ENCODE results near the gene SQSTM1. TPM values are rescaled to one million over a fixed set of nuclear protein-coding genes. Genes with fewer than 3 reads are reported as not detected.

SQSTM1 gene
- total RNA-seq, 2 experiments from 2014 or later: 79.6 to 93.0 TPM

DNA sequence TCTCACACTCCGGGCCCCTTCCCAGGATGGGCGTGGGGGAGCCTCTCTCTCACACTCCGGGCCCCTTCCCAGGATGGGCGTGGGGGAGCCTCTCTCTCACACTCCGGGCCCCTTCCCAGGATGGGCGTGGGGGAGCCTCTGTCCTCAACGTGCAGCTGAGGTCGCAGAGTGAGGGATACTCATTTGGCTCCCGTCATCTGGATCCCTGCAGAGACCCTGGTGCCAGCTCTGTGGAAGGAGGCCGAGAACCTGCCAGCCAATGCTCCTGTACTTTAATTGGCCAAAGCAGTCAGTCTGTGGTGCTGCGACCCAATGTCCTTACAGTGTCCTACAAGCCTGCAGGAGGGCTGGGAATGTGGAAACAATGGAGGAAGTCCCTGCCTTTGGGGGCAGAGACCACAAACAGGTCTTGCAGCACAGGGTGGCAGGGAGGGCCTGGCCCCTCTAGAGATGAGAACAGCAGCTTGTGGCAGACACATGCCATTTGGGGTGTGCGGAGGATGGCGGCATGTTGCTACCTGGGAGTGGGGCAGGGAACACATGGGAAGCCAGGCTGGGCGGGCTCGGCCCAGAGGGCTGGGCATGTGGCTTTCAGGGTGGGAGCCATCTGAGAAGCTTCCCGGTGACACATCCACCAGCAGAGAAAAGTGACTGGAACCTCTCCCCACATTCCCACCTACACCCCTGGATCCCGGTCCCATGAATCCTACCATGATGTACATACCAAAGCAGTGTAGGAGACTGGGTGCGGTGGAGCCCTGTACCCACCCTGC is 51.5 kb downstream of the SQSTM1 start:
- POLR2A ChIA-PET: no interaction called here
- H3K4me3 Mint-ChIP-seq: no peak overlapping the region
- CTCF ChIA-PET: no interaction called here

DNA sequence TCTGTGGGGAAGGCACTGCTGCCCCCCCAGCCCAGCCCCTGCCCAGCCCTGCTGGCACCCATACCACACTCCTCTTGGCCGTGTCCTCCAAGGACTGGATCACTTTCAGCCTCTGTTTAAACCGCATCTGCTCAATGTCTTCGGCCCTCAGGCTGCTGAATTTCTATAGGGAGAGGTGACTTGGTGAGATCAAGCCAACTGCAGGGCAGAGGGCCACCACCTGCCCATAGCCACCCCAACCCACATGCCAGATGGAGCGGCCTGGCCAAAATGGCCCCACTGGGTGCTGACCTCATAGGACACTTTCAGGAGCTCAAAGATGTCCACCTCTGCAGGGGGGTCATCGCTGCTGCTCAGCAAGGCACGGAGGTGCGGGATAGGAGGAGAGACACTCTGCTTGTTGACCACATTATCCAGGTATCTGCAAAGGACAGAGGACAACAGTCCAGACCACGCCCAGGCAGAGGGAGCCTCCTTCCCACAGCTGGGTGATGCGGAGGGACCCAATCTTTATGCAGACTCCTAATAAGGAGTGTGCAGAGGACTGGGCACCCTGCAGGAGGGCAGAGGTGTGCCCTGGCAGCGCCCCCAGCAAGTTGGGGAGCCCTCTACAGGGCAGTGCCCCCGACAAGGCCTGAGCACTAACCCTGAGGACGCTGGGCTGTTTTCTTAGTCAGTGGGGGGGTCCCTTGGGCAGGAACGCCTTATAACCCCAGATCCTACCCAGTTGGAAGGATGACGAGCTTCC is 52.3 kb downstream of the SQSTM1 start:
- no peak overlapping the region for H3K4me3 Mint-ChIP-seq
- H3K27me3 Mint-ChIP-seq: no peaks in the 10 kb centered on the region
- ChIA-PET POLR2A (no interaction called here), CTCF (interaction anchor here (1.0 kb wide), 1 partner anchor 11 kb away, joined by 4 read pairs; no protein-coding TSS in a partner anchor)
- no peaks in the 10 kb centered on the region for H3K9me3 Mint-ChIP-seq
- no peak for DNase-seq
- H3K36me3 Mint-ChIP-seq (ENCODE audit: low read depth): peaks cover 9% of the 10 kb centered on the region
- peaks cover 2% of the 10 kb centered on the region for H3K4me1 Mint-ChIP-seq
- H3K27ac Mint-ChIP-seq: no peak overlapping the region

More for the DNA sequence above, 51.5 kb downstream of the SQSTM1 start:
- no peaks in the 10 kb centered on the region for H3K4me1 Mint-ChIP-seq
- DNase-seq: no peak
- no peaks in the 10 kb centered on the region for H3K27me3 Mint-ChIP-seq
- H3K9me3 Mint-ChIP-seq: no peaks in the 10 kb centered on the region
- H3K36me3 Mint-ChIP-seq (ENCODE audit: low read depth): peaks cover 6% of the 10 kb centered on the region
- no peak overlapping the region for H3K27ac Mint-ChIP-seq

DNA sequence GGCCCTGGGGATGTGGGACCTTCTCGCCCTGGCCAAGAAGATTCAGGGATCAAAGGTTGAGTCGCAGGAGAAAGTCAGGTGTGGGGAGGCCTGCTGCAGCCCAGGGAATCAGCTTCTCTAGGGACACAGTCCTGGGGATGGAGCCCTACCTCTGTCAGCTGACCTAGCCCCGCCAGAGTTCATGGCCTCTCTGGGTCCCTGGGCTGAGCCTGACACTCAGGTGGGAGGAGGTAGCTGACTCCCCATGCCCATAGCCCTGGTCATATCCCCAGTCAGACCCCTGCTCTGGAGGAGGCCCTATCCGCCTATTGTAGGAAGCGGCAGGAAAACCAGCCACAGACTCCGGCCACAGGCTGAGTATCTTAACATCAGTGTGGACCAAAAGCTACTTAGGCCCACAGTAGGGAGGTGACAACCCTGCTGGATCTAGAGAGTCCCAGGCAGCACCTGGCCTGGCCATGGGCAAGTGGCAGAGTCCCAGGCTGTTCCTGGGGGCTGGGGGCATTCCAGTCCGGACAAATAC is 52.9 kb downstream of the SQSTM1 start:
- ChIA-PET POLR2A (no interaction called here), CTCF (interaction anchor here (0.6 to 1.0 kb wide), 2 partner anchors 12 to 115 kb away, joined by 3 to 4 read pairs; no protein-coding TSS in a partner anchor)
- DNase-seq: no peak
- Mint-ChIP-seq H3K27me3 (no peaks in the 10 kb centered on the region), H3K4me3 (no peak overlapping the region), H3K9me3 (no peaks in the 10 kb centered on the region), H3K4me1 (peaks cover 2% of the 10 kb centered on the region), H3K27ac (no peak overlapping the region), H3K36me3 (ENCODE audit: low read depth) (peaks cover 8% of the 10 kb centered on the region)

DNA sequence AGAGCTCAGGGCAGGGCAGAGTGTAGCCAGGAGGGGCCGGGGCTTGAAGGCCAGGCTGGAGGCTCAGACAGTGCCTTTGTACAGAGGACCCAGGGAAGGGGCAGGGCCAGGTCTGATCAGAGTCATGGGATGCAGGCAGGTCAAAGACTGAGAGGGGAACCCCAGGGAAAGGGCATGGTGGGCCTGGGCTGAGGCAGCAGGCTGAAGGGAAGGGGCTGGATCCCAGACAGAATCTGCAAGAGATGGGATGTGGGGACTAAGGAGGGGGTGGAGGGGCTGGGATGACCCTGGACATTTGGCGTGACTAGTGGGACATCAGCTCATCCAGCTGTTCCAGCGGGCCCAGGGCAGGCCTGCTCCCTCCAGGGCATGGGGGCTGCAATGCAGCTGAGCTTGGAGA is 53.4 kb downstream of the SQSTM1 start:
- ChIA-PET CTCF (interaction anchor here (0.6 to 1.0 kb wide), 2 partner anchors 12 to 115 kb away, joined by 3 to 4 read pairs; no protein-coding TSS in a partner anchor), POLR2A (no interaction called here)
- Mint-ChIP-seq H3K27ac (no peak overlapping the region), H3K9me3 (no peaks in the 10 kb centered on the region), H3K4me1 (peaks cover 2% of the 10 kb centered on the region), H3K4me3 (no peak overlapping the region), H3K36me3 (ENCODE audit: low read depth) (peaks cover 8% of the 10 kb centered on the region), H3K27me3 (no peaks in the 10 kb centered on the region)
- DNase-seq: no peak

DNA sequence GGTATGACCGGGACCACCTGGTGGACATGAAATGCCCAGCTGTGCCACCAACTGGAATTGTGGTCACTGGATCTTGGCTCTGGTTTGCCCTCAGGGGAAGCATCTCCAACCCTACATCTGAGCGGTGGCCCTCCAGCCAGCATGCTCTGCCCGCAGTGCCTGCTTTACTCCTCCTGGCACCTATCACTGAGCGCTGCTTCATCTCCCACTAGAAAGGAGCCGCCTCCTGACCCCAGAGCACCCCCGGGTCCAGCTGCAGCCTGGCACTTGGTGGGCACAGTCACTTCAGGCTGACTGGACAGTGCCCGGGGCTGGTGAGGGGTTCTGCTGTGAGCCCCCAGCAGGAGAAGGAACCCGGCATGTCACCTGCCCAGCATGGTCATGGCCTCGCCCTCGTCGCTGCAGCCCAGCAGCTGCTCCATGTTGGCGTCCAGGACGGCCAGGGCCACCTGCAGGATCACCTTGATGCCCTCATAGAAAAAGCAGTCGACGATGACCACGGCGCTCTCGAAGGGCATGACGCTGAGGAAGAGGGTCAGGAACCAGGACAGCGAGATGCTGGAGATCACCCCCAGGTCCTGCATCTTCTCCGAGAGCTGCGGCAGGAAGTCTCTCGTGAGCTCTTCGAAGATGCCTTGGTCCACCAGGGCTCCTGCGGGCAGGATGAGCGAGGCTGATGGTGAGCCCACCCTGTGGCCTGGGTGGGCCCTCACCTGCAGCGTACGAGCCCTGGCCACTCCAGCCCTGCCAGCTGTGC is 54.0 kb downstream of the SQSTM1 start:
- ChIA-PET POLR2A (no interaction called here), CTCF (interaction anchor here (1.1 kb wide), 1 partner anchor 14 kb away, joined by 3 read pairs; no protein-coding TSS in a partner anchor)
- H3K27me3 Mint-ChIP-seq: no peaks in the 10 kb centered on the region
- H3K27ac Mint-ChIP-seq: no peak overlapping the region
- no peak overlapping the region for H3K4me3 Mint-ChIP-seq
- no peaks in the 10 kb centered on the region for H3K9me3 Mint-ChIP-seq
- H3K4me1 Mint-ChIP-seq: peaks cover 2% of the 10 kb centered on the region
- H3K36me3 Mint-ChIP-seq (ENCODE audit: low read depth): peaks cover 8% of the 10 kb centered on the region
- no peak for DNase-seq

DNA sequence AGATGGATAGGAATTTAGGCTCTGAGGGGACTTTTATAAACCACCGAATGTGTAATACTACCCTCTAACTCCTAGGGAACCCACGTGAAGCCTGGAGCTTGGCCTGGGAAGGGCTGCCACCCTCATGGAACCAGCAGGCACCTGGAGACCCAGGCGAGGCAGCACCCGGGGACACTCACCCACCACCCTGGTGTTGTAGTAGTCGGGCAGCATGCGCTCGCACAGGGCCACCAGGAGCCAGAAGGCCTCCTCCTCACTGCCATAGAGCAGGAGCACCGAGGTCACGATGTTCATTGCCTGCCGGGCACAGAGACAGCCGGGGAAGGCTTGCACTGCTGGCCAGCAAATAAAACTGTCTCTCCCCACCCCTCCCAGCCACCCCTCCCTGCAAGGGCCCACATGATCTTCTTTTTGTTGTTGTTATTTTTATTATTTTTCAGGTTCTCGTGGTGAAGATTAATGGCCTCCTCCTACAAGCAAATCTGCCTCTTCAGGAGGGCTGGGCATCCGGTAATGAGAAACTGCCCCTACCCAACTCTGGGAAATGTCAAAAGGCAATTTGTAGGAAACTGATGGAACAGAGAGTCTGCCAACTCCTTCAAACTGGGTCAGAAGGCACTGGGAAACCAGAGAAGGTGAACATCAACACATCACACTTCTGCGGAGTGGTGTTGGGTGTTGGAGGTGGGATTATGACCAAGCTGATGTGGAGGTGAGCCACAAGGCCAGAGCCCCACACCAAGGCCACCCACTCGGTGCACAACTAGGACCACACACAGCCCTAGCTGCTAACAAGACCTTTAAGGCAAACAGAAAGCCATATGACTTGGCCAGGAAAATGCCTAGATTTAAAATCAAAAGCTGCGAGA is 55.3 kb downstream of the SQSTM1 start:
- CTCF ChIA-PET: interaction anchor here (0.7 to 1.1 kb wide), 2 partner anchors 13 to 22 kb away, joined by 3 read pairs; no protein-coding TSS in a partner anchor
- no peaks in the 10 kb centered on the region for H3K27me3 Mint-ChIP-seq
- H3K27ac Mint-ChIP-seq: no peak overlapping the region
- peaks cover 8% of the 10 kb centered on the region for H3K36me3 Mint-ChIP-seq (ENCODE audit: low read depth)
- POLR2A ChIA-PET: no interaction called here
- no peaks in the 10 kb centered on the region for H3K9me3 Mint-ChIP-seq
- H3K4me1 Mint-ChIP-seq: peaks cover 2% of the 10 kb centered on the region
- DNase-seq: no peak
- no peak overlapping the region for H3K4me3 Mint-ChIP-seq

DNA sequence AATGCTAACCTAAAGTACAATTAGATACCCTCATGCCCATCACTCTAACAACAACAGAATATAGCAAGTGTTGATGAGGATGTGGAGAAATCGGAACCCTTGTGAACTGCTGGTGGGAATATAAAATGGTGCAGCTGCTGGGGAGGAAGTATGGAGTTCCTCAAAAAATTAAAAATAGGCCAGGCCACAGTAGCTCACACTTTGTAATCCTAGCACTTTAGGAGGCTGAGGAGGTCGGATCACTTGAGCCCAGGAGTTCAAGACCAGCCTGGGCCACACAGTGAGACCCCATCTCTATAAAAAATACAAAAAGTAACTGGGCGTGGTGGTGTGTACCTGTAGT is 55.9 kb downstream of the SQSTM1 start:
- Mint-ChIP-seq H3K36me3 (ENCODE audit: low read depth) (peaks cover 13% of the 10 kb centered on the region), H3K27ac (no peak overlapping the region), H3K4me3 (no peak overlapping the region), H3K27me3 (no peaks in the 10 kb centered on the region), H3K9me3 (no peaks in the 10 kb centered on the region), H3K4me1 (peaks cover 2% of the 10 kb centered on the region)
- ChIA-PET POLR2A (no interaction called here), CTCF (interaction anchor here (0.7 kb wide), 1 partner anchor 22 kb away, joined by 3 read pairs; no protein-coding TSS in a partner anchor)
- DNase-seq: no peak

DNA sequence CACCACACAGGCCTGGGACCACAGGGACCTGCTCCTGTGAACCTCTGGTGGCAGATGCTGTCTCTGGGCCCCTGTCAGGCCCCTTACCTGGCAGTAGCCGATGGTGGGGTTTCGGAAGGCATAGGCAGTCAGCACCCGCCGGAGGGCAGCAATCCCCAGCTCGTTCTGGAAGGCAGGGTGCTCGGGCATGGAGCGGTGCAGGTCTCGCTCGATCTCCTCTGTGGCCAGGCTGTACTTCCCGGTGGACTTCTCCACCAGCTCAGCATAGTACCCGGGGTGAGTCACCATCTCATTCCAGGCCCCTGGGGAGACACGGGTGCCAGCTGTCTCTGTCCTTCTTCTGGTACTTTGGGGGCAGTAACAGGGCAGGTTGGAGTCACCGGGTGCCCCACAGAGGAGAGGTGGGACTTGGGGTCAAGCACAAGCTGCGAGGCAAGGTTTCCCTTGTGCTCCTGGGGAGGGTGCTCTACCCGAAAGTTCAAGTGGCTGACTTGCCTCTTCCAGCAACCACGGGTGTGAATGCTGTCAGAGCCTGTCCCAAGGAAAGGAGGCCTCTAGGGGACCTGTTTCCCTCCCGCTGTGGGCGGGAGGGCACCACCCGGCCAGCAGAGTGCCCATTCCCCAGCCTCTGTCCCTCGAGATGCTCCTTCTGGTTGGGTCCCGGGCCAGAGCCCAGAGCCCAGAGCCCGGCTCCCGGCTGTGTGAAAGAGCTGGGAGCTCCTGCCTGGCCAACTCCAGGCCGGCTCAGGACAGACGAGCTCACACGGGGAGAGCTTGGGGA is 57.7 kb downstream of the SQSTM1 start:
- no peaks in the 10 kb centered on the region for H3K27me3 Mint-ChIP-seq
- H3K27ac Mint-ChIP-seq: no peak overlapping the region
- H3K4me1 Mint-ChIP-seq: peaks cover 2% of the 10 kb centered on the region
- POLR2A ChIA-PET: no interaction called here
- no peak for DNase-seq
- H3K4me3 Mint-ChIP-seq: no peak overlapping the region
- CTCF ChIA-PET: interaction anchor here (0.6 to 1.2 kb wide), 6 partner anchors 9 to 178 kb away, joined by 3 to 4 read pairs (median 3); no protein-coding TSS in a partner anchor
- peaks cover 29% of the 10 kb centered on the region for H3K36me3 Mint-ChIP-seq (ENCODE audit: low read depth)
- peaks cover 5% of the 10 kb centered on the region for H3K9me3 Mint-ChIP-seq

DNA sequence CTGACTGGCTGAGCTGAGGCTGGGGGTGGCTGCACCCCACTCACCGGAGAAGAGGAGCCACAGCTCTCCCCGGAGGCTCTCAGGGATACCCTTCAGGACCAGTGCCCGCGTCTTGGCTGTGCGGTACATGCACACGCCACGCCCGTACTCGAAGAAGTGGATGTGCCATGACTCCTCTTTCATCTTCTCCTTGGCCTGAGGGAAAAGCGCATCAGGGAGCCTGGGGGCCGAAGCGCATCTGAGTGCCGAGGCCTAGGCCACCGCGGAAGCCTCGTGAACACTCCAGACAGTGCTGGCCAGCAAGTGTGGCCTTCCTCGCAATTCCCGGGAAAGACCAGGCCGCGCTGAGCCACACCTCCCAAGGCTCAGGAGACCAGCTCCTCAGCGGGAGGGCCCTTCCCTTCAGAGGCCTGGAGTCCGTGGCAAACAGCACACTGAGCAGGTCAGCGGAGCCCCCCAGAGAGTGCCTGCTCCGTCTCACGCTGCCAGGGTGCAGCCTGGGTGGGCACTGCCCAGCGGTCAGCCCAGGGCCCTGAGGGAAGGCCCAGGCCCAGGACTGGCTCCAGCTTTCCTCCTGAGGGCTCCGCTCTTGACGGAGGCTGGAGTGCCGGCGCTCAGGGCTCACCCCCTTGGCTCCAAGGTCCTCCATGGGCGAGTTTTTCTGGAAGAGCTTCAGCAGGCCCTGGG is 58.4 kb downstream of the SQSTM1 start:
- Mint-ChIP-seq H3K9me3 (peaks cover 8% of the 10 kb centered on the region), H3K27ac (no peak overlapping the region), H3K4me1 (peaks cover 2% of the 10 kb centered on the region), H3K36me3 (ENCODE audit: low read depth) (peaks cover 36% of the 10 kb centered on the region), H3K4me3 (no peak overlapping the region), H3K27me3 (no peaks in the 10 kb centered on the region)
- no peak for DNase-seq
- CTCF ChIA-PET: interaction anchor here (0.7 to 1.2 kb wide), 3 partner anchors 10 to 25 kb away, joined by 3 to 4 read pairs (median 3); no protein-coding TSS in a partner anchor
- POLR2A ChIA-PET: no interaction called here

DNA sequence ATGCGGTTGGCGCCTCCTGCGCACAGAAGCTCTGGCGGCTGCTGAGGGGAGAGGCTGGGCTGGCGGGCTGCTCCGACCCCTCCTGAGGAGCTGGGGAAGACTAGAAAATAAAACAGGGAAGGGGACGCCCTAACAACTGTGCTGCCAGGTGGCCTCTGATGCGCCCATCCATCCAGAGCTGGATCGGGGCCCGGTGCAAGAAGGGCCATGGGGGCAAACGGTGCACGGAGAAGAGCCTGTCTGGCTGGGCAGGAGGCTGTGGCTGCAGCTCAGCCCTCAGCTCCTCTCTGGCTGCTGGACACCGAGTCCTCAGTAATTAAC is 58.9 kb downstream of the SQSTM1 start:
- no peak overlapping the region for H3K4me3 Mint-ChIP-seq
- H3K27me3 Mint-ChIP-seq: no peaks in the 10 kb centered on the region
- no peak overlapping the region for H3K27ac Mint-ChIP-seq
- ChIA-PET POLR2A (no interaction called here), CTCF (interaction anchor here (1.2 kb wide), 1 partner anchor 10 kb away, joined by 3 read pairs; no protein-coding TSS in a partner anchor)
- H3K4me1 Mint-ChIP-seq: peaks cover 2% of the 10 kb centered on the region
- peaks cover 11% of the 10 kb centered on the region for H3K9me3 Mint-ChIP-seq
- peaks cover 41% of the 10 kb centered on the region for H3K36me3 Mint-ChIP-seq (ENCODE audit: low read depth)
- no peak for DNase-seq

DNA sequence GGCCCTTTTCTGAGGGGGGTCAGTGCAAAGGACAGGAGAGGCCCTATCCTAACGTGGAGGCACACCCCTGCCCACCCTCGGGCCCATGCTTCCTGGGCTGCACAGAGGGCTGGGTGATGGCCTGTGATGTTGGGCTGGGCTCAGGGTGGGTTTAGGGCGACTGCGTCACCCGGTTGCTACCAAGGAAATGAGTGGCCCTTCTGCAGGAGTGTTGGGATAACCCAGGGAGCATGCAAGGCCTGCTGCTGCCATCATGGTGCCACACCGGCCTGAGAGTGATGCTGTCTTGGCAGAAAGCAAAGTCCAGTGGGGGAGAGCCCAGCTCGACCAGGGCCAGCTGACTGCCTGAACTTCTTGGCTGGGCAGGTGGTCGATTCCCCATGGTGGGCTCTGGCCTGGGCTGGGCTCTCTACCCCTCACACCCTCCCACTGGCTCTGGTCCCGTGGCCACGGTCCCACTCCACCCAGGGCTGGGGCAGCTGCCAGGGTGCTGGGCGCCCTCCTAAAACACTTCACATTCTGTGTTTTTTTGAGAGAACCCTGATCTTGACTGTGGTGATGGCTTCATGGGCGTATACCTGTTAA is 59.5 kb downstream of the SQSTM1 start:
- ChIA-PET POLR2A (no interaction called here), CTCF (no interaction called here)
- Mint-ChIP-seq H3K9me3 (peaks cover 15% of the 10 kb centered on the region), H3K36me3 (ENCODE audit: low read depth) (peaks cover 46% of the 10 kb centered on the region), H3K27ac (no peak overlapping the region), H3K27me3 (no peaks in the 10 kb centered on the region), H3K4me1 (peaks cover 2% of the 10 kb centered on the region), H3K4me3 (no peak overlapping the region)
- DNase-seq: no peak
